HL-60 (cell line): Measurements from ENCODE around the gene ASCC2.

ENCODE experiments used
- DNase-seq, 2 experiments: peaks; one replicate each; pipeline ENCODE4 v3.0.0-alpha.2; 2010 to 2020; ENCODE audit warnings: low read depth in 1 of 2, low spot score in 1 of 2
- H3K27ac ChIP-seq: fragments of 250-450 bp; sonication (Bioruptor Pico); replicated peaks from 2 replicates; pipeline ENCODE4 v1.5.1; 2020; ENCODE audit warnings: mild to moderate bottlenecking, moderate library complexity
- H3K27me3 ChIP-seq: fragments of 250-450 bp; sonication (Bioruptor Pico); 2 replicates; pipeline ENCODE4 v1.5.1; 2021; ENCODE audit warnings: mild to moderate bottlenecking, moderate library complexity; ENCODE audit not compliant: insufficient read depth, poor library complexity, severe bottlenecking
- H3K4me3 ChIP-seq: replicated peaks from 2 replicates; pipeline ENCODE4 v1.5.1; 2011; ENCODE audit warnings: mild to moderate bottlenecking, control low read depth, low read length; ENCODE audit not compliant: insufficient read depth
- GABPA ChIP-seq: IDR thresholded peaks from 2 replicates; pipeline ENCODE4 v1.6.1; 2012; ENCODE audit warnings: low read depth
- POLR2AphosphoS5 ChIP-seq: IDR thresholded peaks from 2 replicates; pipeline ENCODE4 v1.6.1; 2012; ENCODE audit warnings: low read depth
- SPI1 ChIP-seq: IDR thresholded peaks from 2 replicates; pipeline ENCODE4 v1.6.1; 2012; ENCODE audit warnings: low read depth, mild to moderate bottlenecking, borderline replicate concordance
- TF ChIP-seq, protein P1 (sequence below): IDR thresholded peaks from 2 replicates; pipeline ENCODE4 v1.6.1; 2012; ENCODE audit warnings: low read depth; ENCODE audit not compliant: insufficient replicate concordance
- TF ChIP-seq, protein P2 (sequence below): IDR thresholded peaks from one replicate; pipeline ENCODE4 v1.5.1; 2011; ENCODE audit warnings: low read length, control low read depth, inconsistent platforms; ENCODE audit not compliant: insufficient read depth

Gene ASCC2

DNA sequence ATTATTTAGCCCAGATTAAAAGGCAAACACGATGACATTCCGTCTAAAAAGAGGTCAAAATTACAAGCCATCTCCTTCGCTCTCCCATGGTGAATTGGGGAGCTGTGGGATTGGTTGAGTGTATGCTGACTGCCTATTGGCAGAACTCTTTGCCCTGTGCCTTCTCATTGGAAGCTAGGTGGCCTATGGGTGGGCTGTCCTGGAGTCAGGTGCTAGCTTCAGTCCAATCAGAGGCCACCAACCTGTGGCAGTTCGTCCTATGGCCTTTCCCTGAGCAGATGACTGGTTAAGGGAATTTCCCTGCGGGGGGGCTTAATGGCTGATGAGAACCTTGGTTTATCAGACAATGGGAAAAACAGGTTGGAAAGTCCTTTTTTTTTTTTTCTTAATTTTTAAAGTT is 41.7 kb upstream of the ASCC2 start:
- Histone ChIP-seq H3K27me3 (no peaks in the 10 kb centered on the region), H3K4me3 (no peak overlapping the region), H3K27ac (no peak overlapping the region)
- TF ChIP-seq POLR2AphosphoS5 (no peak), GABPA (no peak), SPI1 (no peak)
- TF ChIP-seq, protein P1, sequence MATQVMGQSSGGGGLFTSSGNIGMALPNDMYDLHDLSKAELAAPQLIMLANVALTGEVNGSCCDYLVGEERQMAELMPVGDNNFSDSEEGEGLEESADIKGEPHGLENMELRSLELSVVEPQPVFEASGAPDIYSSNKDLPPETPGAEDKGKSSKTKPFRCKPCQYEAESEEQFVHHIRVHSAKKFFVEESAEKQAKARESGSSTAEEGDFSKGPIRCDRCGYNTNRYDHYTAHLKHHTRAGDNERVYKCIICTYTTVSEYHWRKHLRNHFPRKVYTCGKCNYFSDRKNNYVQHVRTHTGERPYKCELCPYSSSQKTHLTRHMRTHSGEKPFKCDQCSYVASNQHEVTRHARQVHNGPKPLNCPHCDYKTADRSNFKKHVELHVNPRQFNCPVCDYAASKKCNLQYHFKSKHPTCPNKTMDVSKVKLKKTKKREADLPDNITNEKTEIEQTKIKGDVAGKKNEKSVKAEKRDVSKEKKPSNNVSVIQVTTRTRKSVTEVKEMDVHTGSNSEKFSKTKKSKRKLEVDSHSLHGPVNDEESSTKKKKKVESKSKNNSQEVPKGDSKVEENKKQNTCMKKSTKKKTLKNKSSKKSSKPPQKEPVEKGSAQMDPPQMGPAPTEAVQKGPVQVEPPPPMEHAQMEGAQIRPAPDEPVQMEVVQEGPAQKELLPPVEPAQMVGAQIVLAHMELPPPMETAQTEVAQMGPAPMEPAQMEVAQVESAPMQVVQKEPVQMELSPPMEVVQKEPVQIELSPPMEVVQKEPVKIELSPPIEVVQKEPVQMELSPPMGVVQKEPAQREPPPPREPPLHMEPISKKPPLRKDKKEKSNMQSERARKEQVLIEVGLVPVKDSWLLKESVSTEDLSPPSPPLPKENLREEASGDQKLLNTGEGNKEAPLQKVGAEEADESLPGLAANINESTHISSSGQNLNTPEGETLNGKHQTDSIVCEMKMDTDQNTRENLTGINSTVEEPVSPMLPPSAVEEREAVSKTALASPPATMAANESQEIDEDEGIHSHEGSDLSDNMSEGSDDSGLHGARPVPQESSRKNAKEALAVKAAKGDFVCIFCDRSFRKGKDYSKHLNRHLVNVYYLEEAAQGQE: no peak
- TF ChIP-seq, protein P2, sequence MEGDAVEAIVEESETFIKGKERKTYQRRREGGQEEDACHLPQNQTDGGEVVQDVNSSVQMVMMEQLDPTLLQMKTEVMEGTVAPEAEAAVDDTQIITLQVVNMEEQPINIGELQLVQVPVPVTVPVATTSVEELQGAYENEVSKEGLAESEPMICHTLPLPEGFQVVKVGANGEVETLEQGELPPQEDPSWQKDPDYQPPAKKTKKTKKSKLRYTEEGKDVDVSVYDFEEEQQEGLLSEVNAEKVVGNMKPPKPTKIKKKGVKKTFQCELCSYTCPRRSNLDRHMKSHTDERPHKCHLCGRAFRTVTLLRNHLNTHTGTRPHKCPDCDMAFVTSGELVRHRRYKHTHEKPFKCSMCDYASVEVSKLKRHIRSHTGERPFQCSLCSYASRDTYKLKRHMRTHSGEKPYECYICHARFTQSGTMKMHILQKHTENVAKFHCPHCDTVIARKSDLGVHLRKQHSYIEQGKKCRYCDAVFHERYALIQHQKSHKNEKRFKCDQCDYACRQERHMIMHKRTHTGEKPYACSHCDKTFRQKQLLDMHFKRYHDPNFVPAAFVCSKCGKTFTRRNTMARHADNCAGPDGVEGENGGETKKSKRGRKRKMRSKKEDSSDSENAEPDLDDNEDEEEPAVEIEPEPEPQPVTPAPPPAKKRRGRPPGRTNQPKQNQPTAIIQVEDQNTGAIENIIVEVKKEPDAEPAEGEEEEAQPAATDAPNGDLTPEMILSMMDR: no peak
- no peak for DNase-seq

GRCh38 chr22:29877620-29878019 is 39.5 kb upstream of the ASCC2 start:
- H3K27me3 ChIP-seq: no peaks in the 10 kb centered on the region
- H3K4me3 ChIP-seq: no peak overlapping the region
- no peak overlapping the region for H3K27ac ChIP-seq
- DNase-seq: no peak
- TF ChIP-seq POLR2AphosphoS5: no peak
- no peak for TF ChIP-seq SPI1
- TF ChIP-seq, protein P2: no peak
- no peak for TF ChIP-seq GABPA
- TF ChIP-seq, protein P1: no peak

- no peak overlapping the region for H3K27ac ChIP-seq
- H3K4me3 ChIP-seq: no peak overlapping the region
- DNase-seq: no peak
Observed at GRCh38 chr22:29873943-29874342, 35.9 kb upstream of the ASCC2 start.

More at GRCh38 chr22:29873943-29874342, 35.9 kb upstream of the ASCC2 start:
- no peaks in the 10 kb centered on the region for H3K27me3 ChIP-seq
- TF ChIP-seq, protein P2: no peak
- no peak for TF ChIP-seq SPI1
- TF ChIP-seq GABPA: no peak
- TF ChIP-seq, protein P1: no peak
- TF ChIP-seq POLR2AphosphoS5: no peak
